Measurements from ENCODE around the gene DDX24. TPM values are rescaled to one million over a fixed set of nuclear protein-coding genes. Genes with fewer than 3 reads are reported as not detected.
A peak's percentile ranks its signal among the peaks of the same experiment; 100 is the strongest.

Gene DDX24
- total RNA-seq, 1 experiment from 2014 or later: 174 TPM

DNA sequence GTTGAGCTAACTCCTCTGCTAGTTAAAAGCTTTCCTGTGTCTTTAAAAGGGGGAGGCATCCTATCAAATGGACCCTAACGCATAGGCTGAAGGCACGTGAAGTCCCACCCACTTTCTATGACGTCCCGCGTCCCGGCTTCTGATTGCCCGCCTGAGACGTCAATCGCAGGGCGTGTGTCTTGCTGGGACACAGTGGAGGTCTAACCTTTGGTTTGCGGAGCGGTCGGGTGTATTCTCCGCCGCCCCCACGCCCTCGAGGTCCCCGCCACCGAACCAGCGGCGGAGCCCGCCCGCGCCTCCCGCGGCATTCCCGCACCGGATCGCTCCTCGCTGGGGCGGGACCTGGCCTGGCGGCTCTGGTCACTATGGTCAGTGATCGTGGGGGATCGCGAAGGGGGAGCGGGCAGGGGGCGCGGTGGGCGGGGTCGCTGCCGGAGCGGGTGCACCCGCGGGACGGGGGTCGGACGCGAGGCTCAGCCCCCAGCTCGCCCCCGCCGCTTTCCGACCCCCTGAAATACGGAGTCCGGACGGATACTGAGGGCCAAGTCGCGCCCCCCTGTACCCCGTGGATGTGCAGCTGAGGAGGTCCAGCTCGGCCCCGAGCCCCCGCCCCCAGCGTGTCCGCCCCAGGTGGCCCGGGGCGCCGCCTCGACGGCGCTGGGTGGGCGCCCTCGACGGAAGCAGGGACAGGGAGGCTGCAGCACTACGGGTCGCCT, 54.7 kb downstream of the DDX24 start, which contains the start of gene OTUB2 (continued):
- TF ChIP-seq, protein P1, sequence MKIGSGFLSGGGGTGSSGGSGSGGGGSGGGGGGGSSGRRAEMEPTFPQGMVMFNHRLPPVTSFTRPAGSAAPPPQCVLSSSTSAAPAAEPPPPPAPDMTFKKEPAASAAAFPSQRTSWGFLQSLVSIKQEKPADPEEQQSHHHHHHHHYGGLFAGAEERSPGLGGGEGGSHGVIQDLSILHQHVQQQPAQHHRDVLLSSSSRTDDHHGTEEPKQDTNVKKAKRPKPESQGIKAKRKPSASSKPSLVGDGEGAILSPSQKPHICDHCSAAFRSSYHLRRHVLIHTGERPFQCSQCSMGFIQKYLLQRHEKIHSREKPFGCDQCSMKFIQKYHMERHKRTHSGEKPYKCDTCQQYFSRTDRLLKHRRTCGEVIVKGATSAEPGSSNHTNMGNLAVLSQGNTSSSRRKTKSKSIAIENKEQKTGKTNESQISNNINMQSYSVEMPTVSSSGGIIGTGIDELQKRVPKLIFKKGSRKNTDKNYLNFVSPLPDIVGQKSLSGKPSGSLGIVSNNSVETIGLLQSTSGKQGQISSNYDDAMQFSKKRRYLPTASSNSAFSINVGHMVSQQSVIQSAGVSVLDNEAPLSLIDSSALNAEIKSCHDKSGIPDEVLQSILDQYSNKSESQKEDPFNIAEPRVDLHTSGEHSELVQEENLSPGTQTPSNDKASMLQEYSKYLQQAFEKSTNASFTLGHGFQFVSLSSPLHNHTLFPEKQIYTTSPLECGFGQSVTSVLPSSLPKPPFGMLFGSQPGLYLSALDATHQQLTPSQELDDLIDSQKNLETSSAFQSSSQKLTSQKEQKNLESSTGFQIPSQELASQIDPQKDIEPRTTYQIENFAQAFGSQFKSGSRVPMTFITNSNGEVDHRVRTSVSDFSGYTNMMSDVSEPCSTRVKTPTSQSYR (CRISPR knock-in tag; IDR thresholded peaks at IDR 0.05): no peak
- TF ChIP-seq TP53 (CRISPR knock-in tag; IDR thresholded peaks at IDR 0.05): 0 out of 2 replicates have a peak, but pooled peaks have one; percentile 43
- TF ChIP-seq CREM (CRISPR knock-in tag; IDR thresholded peaks at IDR 0.05): peak; percentile 30; the same call in 1 of the 2 replicates
- no peak for TF ChIP-seq ATF1 (CRISPR knock-in tag; IDR thresholded peaks at IDR 0.05)
- no peak for TF ChIP-seq NFE2L1 (CRISPR knock-in tag; IDR thresholded peaks at IDR 0.05)
- TF ChIP-seq, protein P2, sequence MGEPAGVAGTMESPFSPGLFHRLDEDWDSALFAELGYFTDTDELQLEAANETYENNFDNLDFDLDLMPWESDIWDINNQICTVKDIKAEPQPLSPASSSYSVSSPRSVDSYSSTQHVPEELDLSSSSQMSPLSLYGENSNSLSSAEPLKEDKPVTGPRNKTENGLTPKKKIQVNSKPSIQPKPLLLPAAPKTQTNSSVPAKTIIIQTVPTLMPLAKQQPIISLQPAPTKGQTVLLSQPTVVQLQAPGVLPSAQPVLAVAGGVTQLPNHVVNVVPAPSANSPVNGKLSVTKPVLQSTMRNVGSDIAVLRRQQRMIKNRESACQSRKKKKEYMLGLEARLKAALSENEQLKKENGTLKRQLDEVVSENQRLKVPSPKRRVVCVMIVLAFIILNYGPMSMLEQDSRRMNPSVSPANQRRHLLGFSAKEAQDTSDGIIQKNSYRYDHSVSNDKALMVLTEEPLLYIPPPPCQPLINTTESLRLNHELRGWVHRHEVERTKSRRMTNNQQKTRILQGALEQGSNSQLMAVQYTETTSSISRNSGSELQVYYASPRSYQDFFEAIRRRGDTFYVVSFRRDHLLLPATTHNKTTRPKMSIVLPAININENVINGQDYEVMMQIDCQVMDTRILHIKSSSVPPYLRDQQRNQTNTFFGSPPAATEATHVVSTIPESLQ (CRISPR knock-in tag; IDR thresholded peaks at IDR 0.05): no peak
- TF ChIP-seq IRF2 (CRISPR knock-in tag; IDR thresholded peaks at IDR 0.05; ENCODE audit: borderline replicate concordance, low read depth): no peak
- TF ChIP-seq, protein P3, sequence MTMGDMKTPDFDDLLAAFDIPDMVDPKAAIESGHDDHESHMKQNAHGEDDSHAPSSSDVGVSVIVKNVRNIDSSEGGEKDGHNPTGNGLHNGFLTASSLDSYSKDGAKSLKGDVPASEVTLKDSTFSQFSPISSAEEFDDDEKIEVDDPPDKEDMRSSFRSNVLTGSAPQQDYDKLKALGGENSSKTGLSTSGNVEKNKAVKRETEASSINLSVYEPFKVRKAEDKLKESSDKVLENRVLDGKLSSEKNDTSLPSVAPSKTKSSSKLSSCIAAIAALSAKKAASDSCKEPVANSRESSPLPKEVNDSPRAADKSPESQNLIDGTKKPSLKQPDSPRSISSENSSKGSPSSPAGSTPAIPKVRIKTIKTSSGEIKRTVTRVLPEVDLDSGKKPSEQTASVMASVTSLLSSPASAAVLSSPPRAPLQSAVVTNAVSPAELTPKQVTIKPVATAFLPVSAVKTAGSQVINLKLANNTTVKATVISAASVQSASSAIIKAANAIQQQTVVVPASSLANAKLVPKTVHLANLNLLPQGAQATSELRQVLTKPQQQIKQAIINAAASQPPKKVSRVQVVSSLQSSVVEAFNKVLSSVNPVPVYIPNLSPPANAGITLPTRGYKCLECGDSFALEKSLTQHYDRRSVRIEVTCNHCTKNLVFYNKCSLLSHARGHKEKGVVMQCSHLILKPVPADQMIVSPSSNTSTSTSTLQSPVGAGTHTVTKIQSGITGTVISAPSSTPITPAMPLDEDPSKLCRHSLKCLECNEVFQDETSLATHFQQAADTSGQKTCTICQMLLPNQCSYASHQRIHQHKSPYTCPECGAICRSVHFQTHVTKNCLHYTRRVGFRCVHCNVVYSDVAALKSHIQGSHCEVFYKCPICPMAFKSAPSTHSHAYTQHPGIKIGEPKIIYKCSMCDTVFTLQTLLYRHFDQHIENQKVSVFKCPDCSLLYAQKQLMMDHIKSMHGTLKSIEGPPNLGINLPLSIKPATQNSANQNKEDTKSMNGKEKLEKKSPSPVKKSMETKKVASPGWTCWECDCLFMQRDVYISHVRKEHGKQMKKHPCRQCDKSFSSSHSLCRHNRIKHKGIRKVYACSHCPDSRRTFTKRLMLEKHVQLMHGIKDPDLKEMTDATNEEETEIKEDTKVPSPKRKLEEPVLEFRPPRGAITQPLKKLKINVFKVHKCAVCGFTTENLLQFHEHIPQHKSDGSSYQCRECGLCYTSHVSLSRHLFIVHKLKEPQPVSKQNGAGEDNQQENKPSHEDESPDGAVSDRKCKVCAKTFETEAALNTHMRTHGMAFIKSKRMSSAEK (CRISPR knock-in tag; IDR thresholded peaks at IDR 0.05; ENCODE audit: borderline replicate concordance): no peak
- no peak for TF ChIP-seq TEAD1 (CRISPR knock-in tag; IDR thresholded peaks at IDR 0.05)
- TF ChIP-seq MXD4 (CRISPR knock-in tag; IDR thresholded peaks at IDR 0.05; ENCODE audit: borderline replicate concordance): no peak
- no peak for TF ChIP-seq TCF7 (CRISPR knock-in tag; IDR thresholded peaks at IDR 0.05; ENCODE audit: low read depth)
- no peak for TF ChIP-seq ZNF416 (CRISPR knock-in tag; IDR thresholded peaks at IDR 0.05)
- TF ChIP-seq, protein P4, sequence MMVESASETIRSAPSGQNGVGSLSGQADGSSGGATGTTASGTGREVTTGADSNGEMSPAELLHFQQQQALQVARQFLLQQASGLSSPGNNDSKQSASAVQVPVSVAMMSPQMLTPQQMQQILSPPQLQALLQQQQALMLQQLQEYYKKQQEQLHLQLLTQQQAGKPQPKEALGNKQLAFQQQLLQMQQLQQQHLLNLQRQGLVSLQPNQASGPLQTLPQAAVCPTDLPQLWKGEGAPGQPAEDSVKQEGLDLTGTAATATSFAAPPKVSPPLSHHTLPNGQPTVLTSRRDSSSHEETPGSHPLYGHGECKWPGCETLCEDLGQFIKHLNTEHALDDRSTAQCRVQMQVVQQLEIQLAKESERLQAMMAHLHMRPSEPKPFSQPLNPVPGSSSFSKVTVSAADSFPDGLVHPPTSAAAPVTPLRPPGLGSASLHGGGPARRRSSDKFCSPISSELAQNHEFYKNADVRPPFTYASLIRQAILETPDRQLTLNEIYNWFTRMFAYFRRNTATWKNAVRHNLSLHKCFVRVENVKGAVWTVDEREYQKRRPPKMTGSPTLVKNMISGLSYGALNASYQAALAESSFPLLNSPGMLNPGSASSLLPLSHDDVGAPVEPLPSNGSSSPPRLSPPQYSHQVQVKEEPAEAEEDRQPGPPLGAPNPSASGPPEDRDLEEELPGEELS (CRISPR knock-in tag; IDR thresholded peaks at IDR 0.05): 0 out of 2 replicates have a peak, but pooled peaks have one; percentile 35
- no peak for TF ChIP-seq SOX15 (CRISPR knock-in tag; IDR thresholded peaks at IDR 0.05)
- TF ChIP-seq, protein P5, sequence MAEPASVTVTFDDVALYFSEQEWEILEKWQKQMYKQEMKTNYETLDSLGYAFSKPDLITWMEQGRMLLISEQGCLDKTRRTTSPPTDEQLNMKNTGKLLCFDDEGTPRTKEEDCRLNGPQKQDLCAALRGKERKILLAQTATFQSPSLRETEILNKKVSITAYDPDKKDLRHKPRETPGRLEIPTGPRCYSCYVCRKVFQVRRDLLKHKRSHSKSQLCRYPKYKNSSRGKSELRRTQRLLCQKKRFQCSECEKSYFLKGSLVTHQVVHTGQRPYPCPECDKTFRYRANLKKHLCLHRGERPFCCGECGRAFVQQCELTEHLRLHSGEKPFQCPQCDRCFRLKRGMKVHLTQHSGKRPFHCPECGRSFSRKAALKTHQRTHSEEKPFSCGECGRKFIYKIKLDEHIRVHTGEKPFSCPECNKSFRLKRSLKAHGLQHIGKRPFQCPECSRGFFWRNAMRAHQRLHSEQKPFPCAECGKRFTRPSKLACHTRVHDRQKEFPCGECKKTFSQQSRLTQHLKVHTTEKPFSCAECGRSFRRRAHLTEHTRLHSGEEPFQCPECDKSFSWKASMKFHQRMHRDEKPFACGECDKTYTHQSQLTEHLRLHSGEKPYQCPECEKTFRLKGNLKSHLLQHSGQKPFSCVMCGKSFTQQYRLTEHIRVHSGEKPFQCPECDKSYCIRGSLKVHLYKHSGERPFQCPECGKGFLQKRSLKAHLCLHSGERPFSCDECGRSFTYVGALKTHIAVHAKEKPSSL (CRISPR knock-in tag; conservative IDR thresholded peaks at IDR 0.05): no peak
- TF ChIP-seq, protein P6, sequence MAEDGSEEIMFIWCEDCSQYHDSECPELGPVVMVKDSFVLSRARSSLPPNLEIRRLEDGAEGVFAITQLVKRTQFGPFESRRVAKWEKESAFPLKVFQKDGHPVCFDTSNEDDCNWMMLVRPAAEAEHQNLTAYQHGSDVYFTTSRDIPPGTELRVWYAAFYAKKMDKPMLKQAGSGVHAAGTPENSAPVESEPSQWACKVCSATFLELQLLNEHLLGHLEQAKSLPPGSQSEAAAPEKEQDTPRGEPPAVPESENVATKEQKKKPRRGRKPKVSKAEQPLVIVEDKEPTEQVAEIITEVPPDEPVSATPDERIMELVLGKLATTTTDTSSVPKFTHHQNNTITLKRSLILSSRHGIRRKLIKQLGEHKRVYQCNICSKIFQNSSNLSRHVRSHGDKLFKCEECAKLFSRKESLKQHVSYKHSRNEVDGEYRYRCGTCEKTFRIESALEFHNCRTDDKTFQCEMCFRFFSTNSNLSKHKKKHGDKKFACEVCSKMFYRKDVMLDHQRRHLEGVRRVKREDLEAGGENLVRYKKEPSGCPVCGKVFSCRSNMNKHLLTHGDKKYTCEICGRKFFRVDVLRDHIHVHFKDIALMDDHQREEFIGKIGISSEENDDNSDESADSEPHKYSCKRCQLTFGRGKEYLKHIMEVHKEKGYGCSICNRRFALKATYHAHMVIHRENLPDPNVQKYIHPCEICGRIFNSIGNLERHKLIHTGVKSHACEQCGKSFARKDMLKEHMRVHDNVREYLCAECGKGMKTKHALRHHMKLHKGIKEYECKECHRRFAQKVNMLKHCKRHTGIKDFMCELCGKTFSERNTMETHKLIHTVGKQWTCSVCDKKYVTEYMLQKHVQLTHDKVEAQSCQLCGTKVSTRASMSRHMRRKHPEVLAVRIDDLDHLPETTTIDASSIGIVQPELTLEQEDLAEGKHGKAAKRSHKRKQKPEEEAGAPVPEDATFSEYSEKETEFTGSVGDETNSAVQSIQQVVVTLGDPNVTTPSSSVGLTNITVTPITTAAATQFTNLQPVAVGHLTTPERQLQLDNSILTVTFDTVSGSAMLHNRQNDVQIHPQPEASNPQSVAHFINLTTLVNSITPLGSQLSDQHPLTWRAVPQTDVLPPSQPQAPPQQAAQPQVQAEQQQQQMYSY (CRISPR knock-in tag; IDR thresholded peaks at IDR 0.05): no peak
- TF ChIP-seq, protein P7, sequence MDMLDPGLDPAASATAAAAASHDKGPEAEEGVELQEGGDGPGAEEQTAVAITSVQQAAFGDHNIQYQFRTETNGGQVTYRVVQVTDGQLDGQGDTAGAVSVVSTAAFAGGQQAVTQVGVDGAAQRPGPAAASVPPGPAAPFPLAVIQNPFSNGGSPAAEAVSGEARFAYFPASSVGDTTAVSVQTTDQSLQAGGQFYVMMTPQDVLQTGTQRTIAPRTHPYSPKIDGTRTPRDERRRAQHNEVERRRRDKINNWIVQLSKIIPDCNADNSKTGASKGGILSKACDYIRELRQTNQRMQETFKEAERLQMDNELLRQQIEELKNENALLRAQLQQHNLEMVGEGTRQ (CRISPR knock-in tag; IDR thresholded peaks at IDR 0.05): peak; percentile 61

All from WTC11 (cell line).